ENCODE data around the gene NCKAP5L. TPM values are rescaled to one million over a fixed set of nuclear protein-coding genes. Genes with fewer than 3 reads are reported as not detected.
A peak's percentile ranks its signal among the peaks of the same experiment; 100 is the strongest.

The NCKAP5L gene
- total and polyA plus RNA-seq, 9 of the 15 experiments (the other 6 are each of a cell fraction or from before 2014, with no cell fraction given), result 0.01 to 14.4 (median 3.7) TPM

GRCh38 chr12:49750027-49750995 lies 77.9 kb downstream of the NCKAP5L start (continued):
- TF ChIP-seq RNF219 (CRISPR knock-in tag; IDR thresholded peaks at IDR 0.05), result no peak
- TF ChIP-seq LARP7 (IDR thresholded peaks at IDR 0.05), result no peak
- TF ChIP-seq PRPF4 (IDR thresholded peaks at IDR 0.05; ENCODE audit: insufficient read depth, low read depth, low read length, poor library complexity, severe bottlenecking), result no peak
- TF ChIP-seq HNRNPLL (IDR thresholded peaks at IDR 0.05; ENCODE audit: low read depth, low read length, poor library complexity, severe bottlenecking), result no peak
- TF ChIP-seq U2AF1 (optimal IDR thresholded peaks at IDR 0.05; ENCODE audit: low read depth, low read length), result no peak
- TF ChIP-seq NFIX (CRISPR knock-in tag; IDR thresholded peaks at IDR 0.05; ENCODE audit: low read depth), result no peak
- TF ChIP-seq MIER1 (IDR thresholded peaks at IDR 0.05; ENCODE audit: low read depth), result no peak
- TF ChIP-seq ZNF766 (CRISPR knock-in tag; conservative IDR thresholded peaks at IDR 0.05), result no peak; the same call in 1 of the 2 replicates
- TF ChIP-seq POLR3G (IDR thresholded peaks at IDR 0.05; ENCODE audit: extremely low read depth, insufficient read length, insufficient replicate concordance), result no peak
- TF ChIP-seq RBFOX2 (IDR thresholded peaks at IDR 0.05; ENCODE audit: low read depth, low read length), result peak; percentile 61
- no peak for TF ChIP-seq ELF1 (tag; IDR thresholded peaks at IDR 0.05)
- TF ChIP-seq ZNF239 (CRISPR knock-in tag; IDR thresholded peaks at IDR 0.05), result no peak
- no peak for TF ChIP-seq CLOCK (CRISPR knock-in tag; IDR thresholded peaks at IDR 0.05; ENCODE audit: borderline replicate concordance)
- TF ChIP-seq HINFP (tag; conservative IDR thresholded peaks at IDR 0.05; ENCODE audit: low read depth), result no peak
- TF ChIP-seq FOXK2 (conservative IDR thresholded peaks at IDR 0.05 in 1 of 2, IDR thresholded peaks at IDR 0.05 in 1 of 2; ENCODE audit: low read depth in 2 of 2), result no peak
- no peak for TF ChIP-seq CBX3 (IDR thresholded peaks at IDR 0.05; ENCODE audit: borderline replicate concordance in 1 of 2, low read length in 2 of 2)
- TF ChIP-seq IRF2 (CRISPR knock-in tag; IDR thresholded peaks at IDR 0.05), result no peak
- TF ChIP-seq HSF4 (CRISPR knock-in tag; IDR thresholded peaks at IDR 0.05; ENCODE audit: borderline replicate concordance), result no peak
- TF ChIP-seq ZFX (CRISPR knock-in tag; IDR thresholded peaks at IDR 0.05), result no peak
- no peak for TF ChIP-seq SRSF7 (optimal IDR thresholded peaks at IDR 0.05; ENCODE audit: low read depth, low read length)
- TF ChIP-seq ARHGAP35 (IDR thresholded peaks at IDR 0.05; ENCODE audit: partially characterized antibody), result no peak

Measured in K562 (cell line).